Peyer's patch (tissue), 4 donors: ENCODE results near the gene HSD11B2. TPM values are rescaled to one million over a fixed set of nuclear protein-coding genes. Genes with fewer than 3 reads are reported as not detected.

Experiments
- DNase-seq, 3 donors: peaks; one replicate each; pipeline ENCODE4 v3.0.0-alpha.2; 2017 to 2019
- H3K27ac ChIP-seq, 4 donors: fragments of 200-600 bp; sonication (generic); one replicate each; pipeline ENCODE4 v1.5.1; 2016 to 2019
- H3K27me3 ChIP-seq, 2 donors: fragments of 200-600 bp; sonication (generic); one replicate each; pipeline ENCODE4 v1.5.1; 2019
- H3K36me3 ChIP-seq, 3 donors: fragments of 200-600 bp; sonication (generic); one replicate each; pipeline ENCODE4 v1.5.1; 2016 to 2019
- H3K4me1 ChIP-seq, 4 donors: fragments of 200-600 bp; sonication (generic); one replicate each; pipeline ENCODE4 v1.5.1; 2016 to 2019
- H3K4me3 ChIP-seq, 4 donors: fragments of 200-600 bp; sonication (generic); 1 replicate in 3 of 4; 2 replicates in 1 of 4; pipeline ENCODE4 v1.5.1; 2016 to 2019; ENCODE audit warnings: mild to moderate bottlenecking in 1 of 4
- H3K9me3 ChIP-seq, 4 donors: fragments of 200-600 bp; sonication (generic); one replicate each; pipeline ENCODE4 v1.5.1; 2016 to 2019; ENCODE audit warnings: mild to moderate bottlenecking in 1 of 4
- POLR2A ChIP-seq, 2 donors: fragments of 450-650 bp; IDR thresholded peaks; one replicate each; pipeline ENCODE4 v1.5.1; 2017; ENCODE audit warnings: antibody characterized with exemption in 2 of 2, mild to moderate bottlenecking in 2 of 2, moderate library complexity in 2 of 2
- total RNA-seq, 4 donors: library from RNA; depleted of rRNA; stranded (reverse); fragments of >200 nt; gene quantifications; one replicate each; pipeline ENCODE4 v1.1.0, GENCODE V29; 2016
- TF ChIP-seq, protein P1 (sequence below), 6 experiments: fragments of 450-650 bp in 4 of 6; fragments of 200-600 bp in 2 of 6; sonication (generic) in 1 of 6; IDR thresholded peaks; one replicate each; pipeline ENCODE4 v1.5.1; 2017 to 2019; ENCODE audit warnings: antibody characterized with exemption in 6 of 6, mild to moderate bottlenecking in 3 of 6, moderate library complexity in 1 of 6

Gene HSD11B2
- total RNA-seq, 4 donors from 2014 or later, result 116 to 688 (median 499) TPM

- Histone ChIP-seq H3K27ac (no peak overlapping the region), H3K36me3 (no peaks in the 10 kb centered on the region), H3K9me3 (no peaks in the 10 kb centered on the region), H3K4me1 (peaks cover 0 to 18% (median 11%) of the 10 kb centered on the region in 4 donors), H3K27me3 (no peaks in the 10 kb centered on the region), H3K4me3 (no peak overlapping the region)
- DNase-seq, result no peak
- TF ChIP-seq POLR2A (IDR thresholded peaks at IDR 0.05), result no peak
- TF ChIP-seq, protein P1, sequence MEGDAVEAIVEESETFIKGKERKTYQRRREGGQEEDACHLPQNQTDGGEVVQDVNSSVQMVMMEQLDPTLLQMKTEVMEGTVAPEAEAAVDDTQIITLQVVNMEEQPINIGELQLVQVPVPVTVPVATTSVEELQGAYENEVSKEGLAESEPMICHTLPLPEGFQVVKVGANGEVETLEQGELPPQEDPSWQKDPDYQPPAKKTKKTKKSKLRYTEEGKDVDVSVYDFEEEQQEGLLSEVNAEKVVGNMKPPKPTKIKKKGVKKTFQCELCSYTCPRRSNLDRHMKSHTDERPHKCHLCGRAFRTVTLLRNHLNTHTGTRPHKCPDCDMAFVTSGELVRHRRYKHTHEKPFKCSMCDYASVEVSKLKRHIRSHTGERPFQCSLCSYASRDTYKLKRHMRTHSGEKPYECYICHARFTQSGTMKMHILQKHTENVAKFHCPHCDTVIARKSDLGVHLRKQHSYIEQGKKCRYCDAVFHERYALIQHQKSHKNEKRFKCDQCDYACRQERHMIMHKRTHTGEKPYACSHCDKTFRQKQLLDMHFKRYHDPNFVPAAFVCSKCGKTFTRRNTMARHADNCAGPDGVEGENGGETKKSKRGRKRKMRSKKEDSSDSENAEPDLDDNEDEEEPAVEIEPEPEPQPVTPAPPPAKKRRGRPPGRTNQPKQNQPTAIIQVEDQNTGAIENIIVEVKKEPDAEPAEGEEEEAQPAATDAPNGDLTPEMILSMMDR (IDR thresholded peaks at IDR 0.05), result no peak
Measured at GRCh38 chr16:67426950-67427349, 4.0 kb upstream of the HSD11B2 start.

- Histone ChIP-seq H3K27ac (peak overlapping the region in 3 of 4 donors; percentile 80 to 99 (median 93)), H3K27me3 (no peaks in the 10 kb centered on the region), H3K4me1 (peaks cover 0 to 21% (median 13%) of the 10 kb centered on the region in 4 donors), H3K4me3 (no peak overlapping the region), H3K9me3 (no peaks in the 10 kb centered on the region), H3K36me3 (no peaks in the 10 kb centered on the region)
- DNase-seq, result peak; percentile 57 to 88 (median 86)
- TF ChIP-seq, protein P1 (IDR thresholded peaks at IDR 0.05), result peak; percentile 26 to 95 (median 84)
- peak in 1 of 2 donors; percentile 19 for TF ChIP-seq POLR2A (IDR thresholded peaks at IDR 0.05)
Measured at GRCh38 chr16:67428146-67428731, 2.7 kb upstream of the HSD11B2 start.

DNA sequence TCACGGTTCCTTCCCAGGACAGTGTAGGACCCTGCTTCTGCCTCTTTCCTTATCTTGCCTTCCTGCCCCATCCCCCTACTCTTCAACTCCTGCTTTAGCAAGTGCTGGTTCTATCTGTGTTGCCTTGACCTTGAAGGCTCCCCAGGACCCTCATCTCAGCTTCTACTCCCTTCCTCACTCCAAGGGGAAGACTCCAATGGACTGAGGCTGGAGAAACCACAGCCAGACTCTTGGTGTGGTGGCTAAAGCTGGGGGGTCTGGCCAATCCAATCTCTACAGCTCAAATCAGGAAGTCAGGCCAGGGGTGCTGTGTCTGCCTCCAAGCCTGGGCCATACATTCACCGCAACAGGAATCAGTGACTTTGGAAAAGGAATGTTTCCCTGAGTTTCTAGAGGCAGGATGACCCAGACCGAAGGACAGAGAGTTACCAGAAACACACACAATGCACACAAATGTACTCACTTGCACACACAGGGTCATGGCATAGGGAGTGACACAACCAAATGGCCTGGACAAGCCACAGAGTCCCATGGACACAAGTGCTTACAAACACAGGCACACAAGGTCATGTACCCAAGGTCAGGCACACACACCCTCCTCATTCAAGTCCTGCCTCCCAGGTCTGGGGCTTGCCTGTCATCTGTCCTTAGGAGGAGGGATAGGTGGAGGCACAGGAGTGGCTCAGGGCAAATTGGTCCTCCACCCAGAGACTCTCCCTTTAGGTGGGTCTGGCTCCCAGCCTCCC, 1.7 kb upstream of the HSD11B2 start:
- Histone ChIP-seq H3K9me3 (no peaks in the 10 kb centered on the region), H3K36me3 (no peaks in the 10 kb centered on the region), H3K4me3 (peak overlapping the region in 2 of 4 donors; percentile 62 to 92), H3K4me1 (peaks cover 0 to 21% (median 13%) of the 10 kb centered on the region in 4 donors), H3K27me3 (no peaks in the 10 kb centered on the region), H3K27ac (peak overlapping the region in 3 of 4 donors; percentile 80 to 99 (median 93))
- DNase-seq, result peak in 2 of 3 donors; percentile 82 to 84
- TF ChIP-seq POLR2A (IDR thresholded peaks at IDR 0.05), result peak; percentile 91 to 96
- TF ChIP-seq, protein P1 (IDR thresholded peaks at IDR 0.05), result peak in 1 of 6 experiments; percentile 2

GRCh38 chr16:67429799-67430503, 970 bp upstream of the HSD11B2 start:
- Histone ChIP-seq H3K36me3 (no peaks in the 10 kb centered on the region), H3K27me3 (no peaks in the 10 kb centered on the region), H3K27ac (peak overlapping the region; percentile 49 to 99 (median 86)), H3K9me3 (no peaks in the 10 kb centered on the region), H3K4me3 (peak overlapping the region; percentile 43 to 92 (median 58)), H3K4me1 (peaks cover 0 to 21% (median 13%) of the 10 kb centered on the region in 4 donors)
- TF ChIP-seq, protein P1 (IDR thresholded peaks at IDR 0.05), result no peak
- peak in 1 of 2 donors; percentile 4 for TF ChIP-seq POLR2A (IDR thresholded peaks at IDR 0.05)
- DNase-seq, result no peak

DNA sequence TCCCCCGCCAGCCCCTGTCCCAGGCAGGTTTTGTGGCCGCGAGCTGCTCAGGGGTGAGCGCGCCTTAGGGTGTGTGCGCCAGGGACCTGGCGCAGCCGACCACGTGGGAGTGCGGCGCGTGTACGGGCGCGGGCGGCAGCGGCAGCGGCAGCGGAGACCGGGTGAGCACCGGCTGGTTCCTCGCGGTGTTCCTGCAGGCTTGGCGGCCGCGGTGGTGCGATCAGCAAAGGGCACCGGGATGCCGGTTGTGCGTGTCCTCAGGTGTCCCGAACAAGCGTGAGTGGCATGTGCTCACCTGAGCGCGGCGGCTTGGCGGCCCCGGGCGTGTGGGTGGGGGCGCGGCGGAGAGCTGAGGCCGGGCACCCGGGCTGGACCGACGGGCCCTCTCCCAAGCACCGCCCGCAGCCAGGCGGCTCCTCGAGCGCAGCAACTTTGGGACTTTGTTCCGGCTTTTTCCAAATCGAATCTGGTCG, 381 bp upstream of the HSD11B2 start:
- Histone ChIP-seq H3K4me3 (peak overlapping the region; percentile 43 to 92 (median 58)), H3K27me3 (no peaks in the 10 kb centered on the region), H3K9me3 (no peaks in the 10 kb centered on the region), H3K36me3 (peaks cover 0 to 3% (median 0%) of the 10 kb centered on the region in 3 donors), H3K4me1 (peaks cover 0 to 23% (median 15%) of the 10 kb centered on the region in 4 donors), H3K27ac (peak overlapping the region; percentile 49 to 99 (median 86))
- DNase-seq, result no peak
- TF ChIP-seq, protein P1 (IDR thresholded peaks at IDR 0.05), result peak in 3 of 6 experiments; percentile 23 to 38 (median 26)
- TF ChIP-seq POLR2A (IDR thresholded peaks at IDR 0.05), result peak; percentile 85 to 92
